HS-5 (cell line): ENCODE results near the gene AP4M1.

Source experiments
- DNase-seq: peaks from one replicate; pipeline ENCODE4 v3.0.0-alpha.2; 2012; ENCODE audit warnings: low read depth

The AP4M1 gene

DNA sequence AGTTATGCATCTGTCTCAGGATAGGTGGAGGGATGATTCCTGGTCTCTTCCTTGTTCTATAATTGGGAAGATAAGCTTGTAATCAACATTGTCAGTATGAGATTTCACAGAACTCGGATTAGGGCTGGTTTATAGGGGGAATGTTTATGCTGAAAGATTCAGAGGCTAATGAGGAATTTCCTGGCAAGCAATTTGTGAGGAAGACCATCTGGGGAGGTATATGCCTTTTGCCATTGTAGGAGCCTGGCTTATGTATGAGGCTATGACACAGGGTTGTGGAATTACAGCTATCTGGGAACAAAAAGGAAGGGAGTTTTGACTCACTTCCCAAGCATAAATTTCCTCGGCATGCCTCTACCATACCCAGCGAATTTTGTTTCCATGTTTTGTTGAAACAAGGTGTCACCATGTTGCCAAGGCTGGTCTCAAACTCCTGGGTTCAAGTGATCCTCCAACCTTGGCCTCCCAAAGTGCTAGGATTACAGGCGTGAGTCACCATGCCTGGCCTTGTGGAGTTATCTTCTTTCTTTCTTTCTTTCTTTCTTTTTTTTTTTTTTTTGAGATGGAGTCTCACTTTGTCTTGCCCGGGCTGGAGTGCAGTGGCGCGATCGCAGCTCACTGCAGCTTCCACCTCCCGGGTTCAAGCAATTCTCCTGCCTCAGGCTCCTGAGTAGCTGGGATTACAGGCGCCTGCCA lies 14.2 kb upstream of the AP4M1 start:
- peak; percentile 91 for DNase-seq

DNA sequence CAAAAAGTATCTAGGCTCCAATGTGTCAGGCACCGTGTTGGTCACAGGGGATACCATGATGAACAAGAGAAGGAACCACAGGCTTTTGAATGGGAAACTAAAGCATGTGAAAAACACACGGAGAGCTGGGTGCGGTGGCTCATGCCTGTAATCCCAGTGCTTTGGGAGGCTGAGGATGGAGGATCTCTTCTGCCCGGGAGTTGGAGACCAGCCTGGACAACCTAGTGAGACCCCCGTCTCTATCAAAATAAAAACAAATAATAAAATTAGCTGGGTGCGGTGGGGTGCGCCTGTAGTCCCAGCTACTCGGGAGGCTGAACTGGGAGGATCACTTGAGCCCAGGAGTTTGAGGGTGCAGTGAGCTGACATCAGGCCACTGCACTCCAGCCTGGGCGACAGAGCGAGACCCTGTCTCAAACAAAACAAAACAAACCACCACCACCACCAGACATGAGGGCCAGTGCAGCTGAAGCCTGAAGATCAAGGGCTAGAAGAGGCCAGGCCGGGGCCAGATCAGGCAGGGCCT lies 13.3 kb upstream of the AP4M1 start:
- no peak for DNase-seq

DNA sequence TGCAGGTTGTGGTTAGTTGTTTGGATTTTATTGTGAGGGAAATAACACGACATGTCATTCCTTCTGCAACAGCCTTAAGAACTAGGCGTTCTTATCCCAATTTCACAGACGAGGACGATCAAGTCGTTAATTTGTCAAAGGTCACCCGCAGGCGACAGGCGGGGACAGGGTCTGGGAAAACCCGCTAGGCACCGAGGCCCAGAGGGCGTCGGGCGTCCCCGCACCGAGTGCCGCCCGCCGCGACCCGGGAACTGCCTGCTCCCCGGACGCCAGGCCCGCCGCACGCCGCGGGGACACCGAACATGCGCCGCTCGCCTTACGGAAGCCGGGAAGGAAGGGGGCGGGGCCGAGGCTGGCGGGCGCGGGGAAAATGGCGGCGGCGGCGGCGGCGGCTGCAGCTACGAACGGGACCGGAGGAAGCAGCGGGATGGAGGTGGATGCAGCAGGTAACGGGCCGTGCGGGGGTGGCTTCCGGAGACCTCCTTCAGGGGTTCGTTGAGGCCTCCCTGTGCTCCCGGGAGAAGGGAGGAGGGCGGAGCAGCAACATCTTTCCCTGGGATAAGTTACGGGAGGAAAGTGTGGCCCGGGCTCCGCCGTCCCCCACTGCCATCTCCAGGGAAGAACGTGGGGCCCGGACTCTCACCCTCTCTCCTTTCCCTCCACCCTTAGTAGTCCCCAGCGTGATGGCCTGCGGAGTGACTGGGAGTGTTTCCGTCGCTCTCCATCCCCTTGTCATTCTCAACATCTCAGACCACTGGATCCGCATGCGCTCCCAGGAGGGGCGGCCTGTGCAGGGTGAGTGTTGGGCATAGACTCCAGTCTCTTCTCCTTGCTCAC lies 12.6 kb upstream of the AP4M1 start, which contains the start of gene COPS6:
TSS of gene COPS6 (plus strand) at position 349 of the 837 bp plus-strand sequence. CDS start at position 371, 22 bp downstream.
- DNase-seq: no peak

DNA sequence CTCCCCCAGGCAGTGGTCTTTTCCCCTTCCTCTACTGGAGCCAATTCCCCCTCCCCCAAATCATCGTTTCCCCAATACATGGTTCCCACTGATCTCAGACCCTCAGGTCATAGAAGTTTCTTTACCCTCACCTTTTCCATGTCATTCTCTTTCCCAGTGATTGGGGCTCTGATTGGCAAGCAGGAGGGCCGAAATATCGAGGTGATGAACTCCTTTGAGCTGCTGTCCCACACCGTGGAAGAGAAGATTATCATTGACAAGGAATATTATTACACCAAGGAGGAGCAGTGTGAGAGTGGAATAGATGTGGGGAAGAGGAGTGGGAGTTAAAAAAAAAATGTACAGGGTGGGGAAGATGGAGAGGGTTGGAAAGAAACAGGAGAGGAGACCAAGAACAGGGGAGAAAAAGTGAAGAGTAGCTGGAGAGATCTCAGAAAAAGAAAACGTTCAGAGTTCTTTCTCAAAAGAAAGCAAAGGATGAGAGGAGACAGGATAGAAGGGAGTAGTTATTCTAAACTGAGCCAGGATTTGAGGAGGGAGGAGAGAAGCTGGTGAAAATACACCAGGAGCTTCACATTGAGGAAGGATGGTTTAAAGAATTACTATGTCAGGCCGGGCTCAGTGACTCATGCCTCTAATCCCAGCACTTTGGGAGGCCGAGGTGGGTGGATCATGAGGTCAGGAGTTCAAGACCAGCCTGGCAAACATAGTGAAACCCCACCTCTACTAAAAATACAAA lies 11.8 kb upstream of the AP4M1 start:
- DNase-seq: no peak

DNA sequence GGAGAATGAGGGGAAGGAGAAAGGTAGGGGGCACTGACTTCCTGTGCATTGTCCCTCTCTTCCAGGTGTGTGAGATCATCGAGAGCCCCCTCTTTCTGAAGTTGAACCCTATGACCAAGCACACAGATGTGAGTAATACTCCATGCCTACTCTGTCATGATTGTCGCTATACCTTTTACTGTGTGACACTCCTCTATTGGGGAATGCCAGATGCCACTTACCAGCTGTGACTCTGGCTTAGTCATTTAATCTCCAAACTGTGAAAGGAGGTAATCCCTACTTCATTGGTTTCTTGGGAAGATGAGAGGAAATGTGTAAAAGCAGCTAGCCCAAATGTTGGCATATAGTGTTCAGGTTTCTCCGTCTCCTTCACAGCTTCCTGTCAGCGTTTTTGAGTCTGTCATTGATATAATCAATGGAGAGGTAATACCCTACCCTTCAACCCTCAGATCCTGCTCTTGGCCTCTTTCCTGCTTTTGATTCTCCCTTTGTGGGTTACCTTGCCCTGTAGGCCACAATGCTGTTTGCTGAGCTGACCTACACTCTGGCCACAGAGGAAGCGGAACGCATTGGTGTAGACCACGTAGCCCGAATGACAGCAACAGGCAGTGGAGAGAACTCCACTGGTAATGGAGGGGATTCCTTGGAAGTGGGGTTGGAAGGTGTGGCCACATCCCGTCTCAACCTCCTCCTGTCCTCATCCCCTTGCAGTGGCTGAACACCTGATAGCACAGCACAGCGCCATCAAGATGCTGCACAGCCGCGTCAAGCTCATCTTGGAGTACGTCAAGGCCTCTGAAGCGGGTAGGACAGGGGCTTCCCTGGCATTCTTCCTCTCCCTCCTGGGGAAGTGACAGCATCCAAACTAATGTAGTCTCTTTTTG lies 10.7 kb upstream of the AP4M1 start:
- no peak for DNase-seq

DNA sequence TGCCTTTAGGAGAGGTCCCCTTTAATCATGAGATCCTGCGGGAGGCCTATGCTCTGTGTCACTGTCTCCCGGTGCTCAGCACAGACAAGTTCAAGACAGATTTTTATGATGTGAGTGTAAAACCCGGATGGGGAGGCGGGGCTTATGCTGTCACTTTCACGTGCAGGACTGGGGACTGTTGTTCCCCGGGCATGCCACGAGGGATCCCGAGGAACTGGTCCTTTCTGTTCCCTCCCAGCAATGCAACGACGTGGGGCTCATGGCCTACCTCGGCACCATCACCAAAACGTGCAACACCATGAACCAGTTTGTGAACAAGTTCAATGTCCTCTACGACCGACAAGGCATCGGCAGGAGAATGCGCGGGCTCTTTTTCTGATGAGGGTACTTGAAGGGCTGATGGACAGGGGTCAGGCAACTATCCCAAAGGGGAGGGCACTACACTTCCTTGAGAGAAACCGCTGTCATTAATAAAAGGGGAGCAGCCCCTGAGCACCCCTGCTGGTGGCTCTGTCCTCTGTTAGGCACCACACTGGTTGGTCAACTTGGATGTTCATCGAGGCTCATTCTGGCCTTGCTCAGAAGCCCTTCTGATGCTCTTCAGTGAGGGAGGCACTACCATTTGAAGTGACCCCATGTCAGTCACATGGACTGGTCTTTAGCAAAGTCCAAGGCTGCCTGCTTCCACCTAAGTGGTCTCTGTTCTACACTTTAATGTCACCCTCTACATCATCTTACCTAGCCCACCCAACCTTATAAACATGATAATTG lies 9.8 kb upstream of the AP4M1 start:
- DNase-seq: no peak

DNA sequence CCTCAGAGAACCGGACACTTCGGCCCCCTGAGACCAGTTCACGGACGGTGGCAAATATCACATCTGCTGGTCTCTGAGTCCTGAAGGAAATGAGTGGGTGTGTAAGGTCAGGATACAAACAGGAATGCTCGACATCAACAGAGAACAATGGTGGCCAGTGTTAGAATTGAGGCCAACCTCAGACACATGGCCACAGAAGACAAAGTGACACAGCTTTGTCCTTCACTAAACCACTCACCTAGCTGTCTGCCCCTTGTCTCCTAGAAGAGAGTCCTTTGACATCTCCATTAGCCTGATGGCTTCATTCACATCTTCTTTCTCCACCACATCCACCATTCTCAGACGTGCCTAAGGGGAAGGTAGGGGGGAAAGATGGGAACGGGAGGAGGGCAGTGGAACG lies 8.4 kb upstream of the AP4M1 start:
- no peak for DNase-seq

DNA sequence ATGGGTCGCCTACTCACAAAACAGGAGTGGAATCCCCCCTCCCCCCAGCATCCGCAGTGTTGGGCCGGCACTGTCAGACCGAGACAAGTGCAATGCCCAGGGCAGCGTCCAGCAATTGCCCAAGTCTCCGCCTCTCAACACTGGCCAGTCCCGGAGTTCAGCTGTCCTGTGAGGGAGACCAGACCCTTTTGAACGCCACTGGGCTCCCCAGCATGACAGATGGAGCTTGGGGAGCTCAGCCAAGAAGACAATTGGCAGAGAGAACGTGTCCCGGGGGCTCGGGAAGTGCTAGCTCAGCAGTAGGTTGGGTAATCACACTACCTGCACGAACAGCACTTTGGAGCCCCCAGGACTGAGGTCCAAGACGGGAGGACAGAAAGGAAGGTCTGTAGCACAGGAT lies 7.9 kb upstream of the AP4M1 start:
- DNase-seq: no peak

DNA sequence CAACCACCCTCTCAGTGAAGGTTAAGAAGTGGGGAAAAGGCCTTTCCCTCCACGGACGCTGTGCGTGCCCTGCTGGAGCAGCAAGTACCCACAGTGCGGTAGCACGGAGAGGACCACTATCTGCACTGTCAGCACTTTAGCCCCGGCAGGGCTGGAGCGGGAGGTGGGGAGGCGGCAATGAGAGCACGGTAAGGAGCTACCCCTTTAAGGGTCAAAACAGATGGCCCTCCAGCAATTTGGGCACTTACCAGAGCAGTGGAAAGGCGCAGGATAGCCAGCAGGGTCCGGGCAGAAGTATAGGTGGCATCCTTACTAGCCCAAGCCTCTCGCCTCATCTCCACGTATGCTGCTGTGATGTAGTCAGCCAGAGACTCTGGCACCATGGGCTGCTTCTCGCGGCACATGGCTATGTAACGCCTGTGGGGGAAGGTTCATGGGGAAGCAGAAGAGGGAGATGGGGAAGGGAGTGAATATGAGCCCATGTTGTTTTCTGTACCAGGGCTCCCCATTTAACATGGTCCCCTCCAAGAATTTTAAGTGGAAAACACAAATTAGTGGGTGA lies 7.4 kb upstream of the AP4M1 start:
- no peak for DNase-seq

DNA sequence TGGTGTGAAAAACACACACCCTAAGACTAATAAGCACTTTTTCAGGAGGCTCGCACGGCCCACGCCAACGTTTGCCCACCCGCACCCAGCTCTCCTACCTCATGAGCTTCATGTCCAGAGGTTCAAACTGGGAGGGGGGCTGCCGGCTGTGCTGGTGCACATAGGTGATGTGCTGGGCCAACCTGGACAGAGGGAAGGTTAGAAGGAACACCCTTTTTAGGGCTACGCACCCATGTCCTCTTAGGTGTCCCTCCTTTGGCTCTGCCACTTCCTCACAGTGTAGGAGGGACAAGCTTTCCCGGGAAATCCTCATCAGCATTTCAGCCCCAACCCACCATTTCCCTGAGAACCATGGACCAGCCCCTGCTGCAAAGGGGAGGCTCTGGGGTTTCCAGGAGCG lies 6.2 kb upstream of the AP4M1 start:
- DNase-seq: no peak

DNA sequence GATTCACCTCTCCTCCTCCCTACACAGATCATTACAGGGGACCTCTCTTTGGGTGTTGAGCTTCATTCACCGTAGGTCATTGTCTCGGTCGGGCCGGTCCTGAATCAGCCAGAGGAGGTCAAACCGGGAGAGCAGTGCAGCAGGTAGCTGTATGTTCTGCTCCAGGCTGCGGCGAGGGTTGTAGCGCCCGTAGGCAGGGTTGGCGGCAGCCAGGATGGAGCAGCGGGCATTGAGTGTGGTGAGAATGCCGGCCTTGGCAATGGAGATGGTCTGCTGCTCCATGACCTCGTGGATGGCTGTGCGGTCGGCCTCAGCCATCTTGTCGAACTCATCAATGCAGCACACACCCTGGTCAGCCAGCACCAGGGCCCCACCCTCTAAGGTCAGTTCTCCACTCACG lies 5.7 kb upstream of the AP4M1 start:
- no peak for DNase-seq

DNA sequence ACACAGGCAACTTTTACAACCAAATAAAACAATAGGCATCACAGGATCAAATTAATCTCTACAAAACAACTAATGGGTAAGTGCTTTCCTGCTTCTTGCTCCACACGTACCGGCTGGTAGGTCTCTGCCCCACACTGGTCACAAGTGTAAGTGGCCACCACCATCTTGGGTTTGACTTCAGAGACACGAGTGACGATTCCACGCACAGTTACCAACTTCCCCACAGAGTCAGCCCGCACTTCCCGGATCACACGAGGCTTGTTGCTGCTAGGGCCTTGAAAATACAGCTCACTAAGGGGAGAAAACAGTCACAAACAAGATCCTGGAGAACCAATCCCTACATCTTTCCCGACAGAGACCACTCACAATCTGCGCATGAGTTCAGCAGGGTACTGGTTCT lies 2.5 kb upstream of the AP4M1 start:
- DNase-seq: no peak

DNA sequence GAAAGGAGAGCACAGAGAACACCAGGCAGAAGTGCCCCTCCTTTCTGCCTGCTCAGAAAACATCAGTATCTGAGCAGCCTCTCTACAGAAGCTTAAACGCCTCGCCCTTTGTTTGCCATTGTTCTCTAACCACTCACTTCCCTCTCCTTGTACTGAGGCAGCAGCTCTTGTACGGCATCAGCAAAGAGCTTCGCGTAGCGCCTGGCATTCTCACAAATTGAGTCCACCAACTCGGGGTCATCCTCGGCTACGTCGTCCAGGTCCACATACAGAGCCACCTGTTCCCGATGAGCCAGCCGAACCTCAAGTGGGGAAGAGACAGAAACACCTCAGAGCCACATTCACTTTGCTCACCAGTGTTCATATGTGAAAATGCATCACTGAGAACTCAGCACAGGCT lies 2.0 kb upstream of the AP4M1 start:
- DNase-seq: no peak

DNA sequence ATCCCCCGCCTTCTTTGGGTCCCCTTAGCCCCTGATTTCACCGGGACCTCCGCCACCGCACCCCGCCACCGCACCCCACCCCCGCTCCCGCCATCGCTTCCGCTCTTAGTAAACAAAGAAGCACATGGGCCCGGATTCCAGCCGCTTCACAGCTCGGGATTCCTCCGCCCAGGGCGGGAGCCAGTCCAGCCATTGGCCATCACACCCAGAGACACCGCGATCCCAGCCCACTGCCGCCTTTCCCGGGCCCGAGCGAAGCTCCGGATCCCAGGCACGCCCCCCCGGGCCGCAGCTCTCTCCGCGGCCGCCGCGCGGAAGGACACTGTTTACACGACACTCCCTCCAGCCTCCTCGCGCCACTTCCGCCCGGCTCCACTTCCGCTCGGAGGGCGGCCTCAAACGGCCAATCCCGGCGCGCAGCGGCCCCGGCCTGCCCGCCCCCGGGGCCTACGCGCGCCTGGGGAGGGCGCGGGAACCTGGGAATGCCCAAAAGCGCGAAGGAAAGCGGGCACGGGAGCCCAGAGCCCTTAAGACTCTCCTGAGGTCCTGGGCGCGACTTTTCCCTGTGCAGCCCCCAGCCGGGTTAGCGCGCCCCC lies 925 bp upstream of the AP4M1 start:
- peak; percentile 64 for DNase-seq

DNA sequence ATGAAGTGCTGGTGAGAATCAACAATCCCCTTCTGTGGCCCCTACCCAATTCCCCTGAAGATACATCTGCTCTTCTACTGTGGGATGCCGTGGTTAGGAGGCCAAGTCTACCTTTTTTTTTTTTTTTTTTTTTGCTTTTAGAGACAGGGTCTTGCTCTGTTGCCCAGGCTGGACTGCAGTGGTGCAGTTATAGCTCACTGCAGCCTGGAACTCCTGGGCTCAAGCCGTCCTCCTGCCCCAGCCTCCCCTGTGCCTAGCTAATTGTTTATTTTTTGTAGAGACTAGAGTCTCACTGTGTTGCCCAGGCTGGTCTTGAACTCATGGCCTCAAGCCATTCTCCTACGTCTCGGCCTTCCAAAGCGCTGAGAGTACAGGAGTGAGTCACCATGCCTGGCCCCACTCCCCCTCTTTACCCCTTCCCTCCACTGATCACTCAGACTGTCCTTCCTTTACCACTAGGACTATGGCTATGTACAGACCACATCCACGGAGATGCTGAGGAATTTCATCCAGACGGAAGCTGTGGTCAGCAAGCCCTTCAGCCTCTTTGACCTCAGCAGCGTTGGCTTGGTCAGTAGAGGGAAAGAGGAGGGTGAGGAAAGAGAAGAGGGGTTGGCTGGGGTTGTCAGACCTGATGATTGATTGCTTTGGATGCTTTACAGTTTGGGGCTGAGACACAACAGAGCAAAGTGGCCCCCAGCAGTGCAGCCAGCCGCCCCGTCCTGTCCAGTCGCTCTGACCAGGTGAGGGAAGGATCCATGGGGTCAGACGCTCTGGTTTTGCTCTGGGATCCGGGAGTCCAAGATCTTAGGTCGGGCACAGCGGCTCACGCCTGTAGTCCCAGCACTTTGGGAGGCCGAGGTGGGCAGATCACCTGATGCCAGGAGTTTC lies 1.8 kb downstream of the AP4M1 start:
- no peak for DNase-seq

DNA sequence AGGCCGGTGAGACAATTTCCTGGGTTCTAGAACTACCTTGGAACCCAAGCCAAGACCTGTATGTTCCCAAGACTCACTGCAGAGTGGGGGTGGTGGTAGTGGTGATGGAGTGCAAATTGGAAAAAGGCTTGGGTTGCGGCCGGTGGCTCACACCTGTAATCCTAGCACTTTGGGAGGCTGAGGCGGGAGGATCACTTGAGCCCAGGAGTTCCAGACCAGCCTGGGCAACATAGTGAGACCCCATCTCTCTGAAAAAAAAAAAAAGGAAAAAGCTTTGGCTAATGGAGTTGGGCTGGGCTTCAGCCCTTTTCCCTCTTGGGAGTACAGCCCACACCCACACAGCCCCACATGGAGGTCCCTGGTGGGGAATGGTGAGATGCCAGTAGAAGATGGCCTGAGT lies 4.1 kb downstream of the AP4M1 start:
- no peak for DNase-seq

DNA sequence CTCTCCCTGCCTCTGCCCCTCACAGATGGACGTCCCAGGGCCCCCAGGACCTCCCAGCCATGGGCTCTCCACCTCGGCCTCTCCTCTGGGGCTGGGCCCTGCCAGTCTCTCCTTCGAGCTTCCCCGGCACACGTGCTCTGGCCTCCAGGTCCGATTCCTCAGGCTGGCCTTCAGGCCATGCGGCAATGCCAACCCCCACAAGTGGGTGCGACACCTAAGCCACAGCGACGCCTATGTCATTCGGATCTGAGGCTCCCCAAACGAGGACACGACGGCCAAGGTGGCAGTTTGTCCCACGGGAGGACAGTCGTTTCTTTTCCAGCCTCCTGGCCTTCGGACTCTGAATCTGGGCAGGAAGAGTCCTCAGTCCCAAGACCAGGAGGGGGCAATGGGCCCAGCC lies 5.2 kb downstream of the AP4M1 start:
- DNase-seq: no peak

DNA sequence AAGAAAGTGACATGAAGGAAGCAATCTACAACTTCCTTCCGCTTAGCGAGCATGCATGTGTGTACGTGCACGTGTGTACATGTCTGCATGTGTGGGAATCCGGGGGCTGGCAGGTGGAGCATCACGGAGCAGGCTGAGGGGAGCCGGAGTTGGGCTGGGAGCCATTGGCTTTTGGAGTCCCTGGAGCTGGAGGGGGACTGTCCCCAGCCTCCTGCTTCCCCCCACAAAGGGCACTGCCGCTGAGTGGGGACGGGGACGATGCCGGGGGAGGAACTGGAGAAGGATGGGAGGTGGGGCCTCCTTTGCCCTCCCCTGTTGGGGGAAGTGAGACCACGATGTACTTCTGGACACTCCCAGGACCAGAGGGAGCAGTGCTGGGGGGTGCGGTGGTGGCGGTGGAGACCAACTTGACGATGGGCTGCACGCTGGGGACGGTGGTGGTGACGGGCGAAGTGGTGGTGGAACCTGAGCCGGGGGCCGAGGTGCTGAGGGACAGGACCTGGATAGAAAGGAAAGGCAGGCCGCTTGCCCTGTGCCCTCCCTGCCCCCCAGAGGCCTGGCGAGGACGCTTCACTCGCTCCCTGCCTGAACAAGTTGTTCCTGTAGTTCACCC lies 5.8 kb downstream of the AP4M1 start:
- no peak for DNase-seq

DNA sequence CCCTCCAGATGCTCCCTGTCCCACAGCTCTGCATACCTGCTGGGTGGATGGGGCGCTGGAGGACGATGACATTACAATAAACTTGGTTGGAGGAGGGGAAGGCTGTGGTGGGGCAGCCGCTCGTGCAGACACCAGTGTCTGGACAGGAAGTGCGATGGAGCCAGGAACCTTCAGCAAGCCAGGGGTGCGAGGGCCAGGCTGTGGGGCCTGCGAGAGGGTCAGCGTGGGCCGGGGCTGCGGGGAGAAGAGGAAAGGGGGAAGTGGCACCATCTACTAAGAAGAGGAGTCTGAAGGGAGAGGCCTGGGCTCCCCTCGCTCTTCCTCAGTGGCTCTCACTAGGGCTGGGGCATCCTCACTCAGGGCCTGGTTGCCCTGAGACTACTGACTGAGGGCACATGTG lies 6.4 kb downstream of the AP4M1 start:
- no peak for DNase-seq
